NCI-H446 (cell line): Measurements from ENCODE around the gene JAKMIP1.
A peak's percentile ranks its signal among the peaks of the same experiment; 100 is the strongest.
"Not testable (repeated sequence)": the region's sequence is repeated elsewhere in the genome, so short reads cannot be mapped to it uniquely, and the experiment has no call there.

ENCODE experiments used
- DNase-seq, 2 experiments: peaks; one replicate each; lab custom pipeline; 2025; lab: John Stamatoyannopoulos, UW

JAKMIP1 gene

GRCh38 chr4:6013564-6013963 is 186.8 kb downstream of the JAKMIP1 start:
- no peak for DNase-seq

GRCh38 chr4:6012200-6012599 is 188.1 kb downstream of the JAKMIP1 start:
- DNase-seq: no peak

- DNase-seq: no peak
Observed at GRCh38 chr4:6011686-6012085, 188.7 kb downstream of the JAKMIP1 start.

- no peak for DNase-seq
Observed at GRCh38 chr4:6011271-6011671, 189.1 kb downstream of the JAKMIP1 start.

- no peak for DNase-seq
Observed at GRCh38 chr4:6010789-6011188, 189.6 kb downstream of the JAKMIP1 start.

- no peak for DNase-seq
Observed at GRCh38 chr4:6009452-6009851, 190.9 kb downstream of the JAKMIP1 start.

- DNase-seq: no peak
Observed at GRCh38 chr4:6008766-6009385, 191.5 kb downstream of the JAKMIP1 start.

- no peak for DNase-seq
Observed at GRCh38 chr4:6008092-6008551, 192.2 kb downstream of the JAKMIP1 start.

- no peak for DNase-seq
Observed at GRCh38 chr4:6005175-6005574, 195.2 kb downstream of the JAKMIP1 start.

GRCh38 chr4:6003485-6003884 is 196.9 kb downstream of the JAKMIP1 start:
- DNase-seq: not testable (repeated sequence)

- no peak for DNase-seq
Observed at GRCh38 chr4:6002926-6003325, 197.4 kb downstream of the JAKMIP1 start.

GRCh38 chr4:6002492-6002833 is 197.9 kb downstream of the JAKMIP1 start:
- DNase-seq: no peak

- DNase-seq: no peak
Observed at GRCh38 chr4:6001680-6002491, 198.5 kb downstream of the JAKMIP1 start.

GRCh38 chr4:5999830-6000365 is 200.5 kb downstream of the JAKMIP1 start:
- DNase-seq: no peak

- no peak for DNase-seq
Observed at GRCh38 chr4:5999356-5999755, 201.0 kb downstream of the JAKMIP1 start.

GRCh38 chr4:5998333-5998936 is 201.9 kb downstream of the JAKMIP1 start:
- DNase-seq: peak; percentile 16 to 52

- no peak for DNase-seq
Observed at GRCh38 chr4:5996641-5997040, 203.7 kb downstream of the JAKMIP1 start.

- no peak for DNase-seq
Observed at GRCh38 chr4:5995901-5996623, 204.3 kb downstream of the JAKMIP1 start.

- DNase-seq: no peak
Observed at GRCh38 chr4:5993876-5994811, 206.2 kb downstream of the JAKMIP1 start.

GRCh38 chr4:5993346-5993745 is 207.0 kb downstream of the JAKMIP1 start:
- DNase-seq: not testable (repeated sequence)

GRCh38 chr4:5992828-5993321 is 207.5 kb downstream of the JAKMIP1 start:
- DNase-seq: no peak
